PC-9 (cell line): Measurements from ENCODE around the gene KMT5C. TPM values are rescaled to one million over a fixed set of nuclear protein-coding genes. Genes with fewer than 3 reads are reported as not detected.
A peak's percentile ranks its signal among the peaks of the same experiment; 100 is the strongest.

Experiments
- Bru-seq: library from RNA; stranded (reverse); fragments of 400-500 nt; gene quantifications from one replicate; lab custom pipeline; 2021; lab: Mats Ljungman, UMichigan
- BruChase-seq, 2 experiments: library from RNA; stranded (reverse); fragments of 400-500 nt; gene quantifications; one replicate each; lab custom pipeline; 2021; lab: Mats Ljungman, UMichigan
- BruUV-seq: library from RNA; stranded (reverse); fragments of 400-500 nt; replicated peaks from 2 replicates; lab custom pipeline; 2021; lab: Mats Ljungman, UMichigan
- CTCF ChIA-PET: fragments of 300-600 bp; sonication (Branson Sonifier 250); formaldehyde crosslinking; loops from one replicate; lab custom pipeline; 2022; ENCODE audit warnings: antibody characterized with exemption; lab: Charles Lee
- POLR2A ChIA-PET: fragments of 300-600 bp; sonication (Branson Sonifier 250); formaldehyde crosslinking; loops from one replicate; lab custom pipeline; 2022; ENCODE audit warnings: antibody characterized with exemption; ENCODE audit not compliant: unreplicated experiment; lab: Charles Lee
- DNase-seq, 2 experiments: peaks; one replicate each; pipeline versions ENCODE4 v3.0.0 to v3.0.0-alpha.2; 2015 to 2022; ENCODE audit warnings: mixed read lengths in 1 of 2
- H2AFZ ChIP-seq: fragments of 200-600 bp; sonication (generic); 2 replicates; pipeline ENCODE4 v1.8.1; 2017; ENCODE audit warnings: antibody characterized with exemption
- H3F3A ChIP-seq: fragments of 200-600 bp; sonication (generic); 2 replicates; pipeline ENCODE4 v1.8.1; 2017; ENCODE audit warnings: antibody characterized with exemption, mild to moderate bottlenecking, low read depth; ENCODE audit not compliant: insufficient read depth
- H3K27ac ChIP-seq: fragments of 200-600 bp; sonication (generic); 2 replicates; pipeline ENCODE4 v1.6.1; 2016; ENCODE audit warnings: mixed run types
- H3K27me3 ChIP-seq: fragments of 200-600 bp; sonication (generic); 2 replicates; pipeline ENCODE4 v1.6.1; 2016; ENCODE audit warnings: low read depth, mixed run types; ENCODE audit not compliant: insufficient read depth
- H3K36me3 ChIP-seq: fragments of 200-600 bp; sonication (generic); 2 replicates; pipeline ENCODE4 v1.6.1; 2016; ENCODE audit warnings: low read depth, mixed run types
- H3K4me1 ChIP-seq: fragments of 200-600 bp; sonication (generic); replicated peaks from 2 replicates; pipeline ENCODE4 v1.6.1; 2016; ENCODE audit warnings: mixed run types; ENCODE audit not compliant: insufficient read depth
- H3K4me2 ChIP-seq: fragments of 200-600 bp; sonication (generic); 2 replicates; pipeline ENCODE4 v1.6.1; 2017; ENCODE audit warnings: mixed run types
- H3K4me3 ChIP-seq: fragments of 200-600 bp; sonication (generic); 2 replicates; pipeline ENCODE4 v1.6.1; 2016; ENCODE audit warnings: mixed run types
- H3K79me2 ChIP-seq: fragments of 200-600 bp; sonication (generic); 2 replicates; pipeline ENCODE4 v1.6.1; 2017; ENCODE audit warnings: low read depth, mixed run types
- H3K9me2 ChIP-seq: fragments of 200-600 bp; sonication (generic); 2 replicates; pipeline ENCODE4 v1.8.1; 2017; ENCODE audit warnings: mild to moderate bottlenecking; ENCODE audit not compliant: insufficient read depth
- H3K9me3 ChIP-seq: fragments of 200-600 bp; sonication (generic); 2 replicates; pipeline ENCODE4 v1.8.1; 2016; ENCODE audit warnings: low read depth; ENCODE audit not compliant: insufficient read depth
- H4K20me1 ChIP-seq: fragments of 200-600 bp; sonication (generic); 2 replicates; pipeline ENCODE4 v1.8.1; 2017; ENCODE audit not compliant: insufficient read depth
- CTCF ChIP-seq: fragments of 200-600 bp; sonication (generic); conservative IDR thresholded peaks from 2 replicates; pipeline ENCODE4 v1.6.1; 2017; ENCODE audit warnings: mixed run types, antibody characterized with exemption, mild to moderate bottlenecking, moderate library complexity
- EZH2 ChIP-seq: fragments of 200-600 bp; sonication (generic); IDR thresholded peaks from 2 replicates; pipeline ENCODE4 v1.8.0; 2017; ENCODE audit warnings: antibody characterized with exemption, low read depth
- intact Hi-C: fragments of 100-400 bp; cut with micrococcal nuclease; formaldehyde crosslinking; loops from one replicate; pipeline ENCODE4 v1.10.0; 2022; ENCODE audit not compliant: unreplicated experiment
- long read RNA-seq: library from polyadenylated mRNA; stranded (forward); transcript quantifications from one replicate; pipeline ENCODE4 v2.0.0, GENCODE V29; 2022
- total RNA-seq: library from RNA; stranded (reverse); gene quantifications from 2 replicates; pipeline ENCODE4 v1.2.3, GENCODE V29; 2021

The KMT5C gene
- total RNA-seq, result 71.6 and 80.7 TPM in 2 replicates
- Bru-seq, nascent RNA, result percentile 69 among the genes with signal in this experiment
- BruChase-seq, experiment 1, labeled RNA remaining after a 2-hour chase, result percentile 85 among the genes with signal in this experiment
- BruChase-seq, experiment 2, labeled RNA remaining after a 6-hour chase, result percentile 83 among the genes with signal in this experiment
- long read RNA-seq, transcript KMT5C-203 (8 exons, 2,077 nt), result major isoform, 6 of 23 reads
- long read RNA-seq, transcript KMT5C-201 (9 exons, 2,308 nt), result minor isoform, 5 of 23 reads
- long read RNA-seq, partial matches to known transcripts, result 2 of 23 reads
- long read RNA-seq, other reads (novel, unspliced or antisense), result 9 of 23 reads

DNA sequence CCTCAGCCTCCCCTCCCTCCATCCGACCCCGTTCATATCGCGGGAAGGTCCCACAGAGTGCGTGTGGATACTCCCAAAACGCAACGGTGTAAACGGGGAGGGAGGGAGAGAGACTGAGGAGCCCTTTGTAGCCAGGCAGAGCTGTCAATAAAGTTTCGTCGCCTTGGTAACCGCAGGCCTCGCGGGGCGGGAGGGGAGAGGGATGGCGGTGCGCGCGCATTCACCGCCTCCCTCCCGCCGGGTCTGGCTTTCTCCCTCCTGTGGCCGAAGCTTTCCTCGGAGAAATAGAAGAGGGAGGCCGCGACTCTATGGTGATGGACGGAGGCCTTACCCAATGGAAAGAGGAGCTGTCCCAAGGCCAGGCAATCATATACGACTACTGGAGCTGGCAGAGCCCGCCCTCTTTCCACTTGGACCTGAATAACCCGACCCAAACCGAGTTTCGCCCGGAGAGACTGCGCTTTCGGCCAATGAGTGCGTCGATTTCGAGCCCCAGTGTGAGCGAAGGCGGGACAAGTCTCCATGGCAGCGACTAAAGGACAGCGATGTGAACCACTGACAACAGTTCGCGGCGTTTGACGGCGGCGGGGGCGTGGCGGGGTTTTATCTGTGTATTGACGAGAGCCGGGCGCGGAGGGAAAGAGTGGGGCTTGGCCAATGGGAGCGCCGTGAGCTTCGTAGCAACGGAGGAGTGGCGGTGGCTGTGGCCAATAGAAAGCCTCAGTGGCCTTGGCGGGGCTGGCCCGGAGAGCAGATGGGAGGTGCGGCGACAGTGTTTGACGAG is at the start of gene KMT5C:
KMT5C (plus strand) TSS at position 772 of the 784 bp plus-strand sequence. CDS start 2,061 bp downstream, outside the sequence.
- Histone ChIP-seq H3K27ac (peak within 1 kb of the TSS; percentile 97), H3K4me3 (peak within 1 kb of the TSS; percentile 86), H3K9me2 (no peaks in the 10 kb centered on the region), H3K4me1 (peaks cover 14% of the 10 kb centered on the region), H3K9me3 (no peaks in the 10 kb centered on the region), H3F3A (peaks cover 19% of the 10 kb centered on the region; the same call in 1 of the 2 replicates), H3K36me3 (0 out of 2 replicates have a peak, but pooled peaks cover 5% of the 10 kb centered on the region), H3K27me3 (no peaks in the 10 kb centered on the region), H3K4me2 (peak within 1 kb of the TSS; percentile 99), H4K20me1 (peaks cover 11% of the 10 kb centered on the region), H2AFZ (peak within 1 kb of the TSS; percentile 77), H3K79me2 (peaks cover 22% of the 10 kb centered on the region)
- CTCF ChIA-PET, result interaction anchor here (0.6 to 2.4 kb wide), 9 partner anchors 11 to 352 kb away, joined by 3 to 12 read pairs (median 3); partner anchors contain the start of genes HSPBP1 and TMEM238
- POLR2A ChIA-PET, result interaction anchor here (0.5 to 1.8 kb wide), 20 partner anchors 12 to 1472 kb away, joined by 3 to 58 read pairs (median 4); partner anchors contain the start of genes HSPBP1, MYADM, TMEM238 and UBE2S
- DNase-seq, result peak; percentile 100
- intact Hi-C loops, result loop anchor here (1.0 to 2.0 kb wide), 8 partner anchors 13 to 876 kb away; partner anchors contain the start of genes DNAAF3, LENG9, PPP1R12C and RPL28
- BruUV-seq, result no TSS peak
- no peak for TF ChIP-seq EZH2
- TF ChIP-seq CTCF, result no peak

DNA sequence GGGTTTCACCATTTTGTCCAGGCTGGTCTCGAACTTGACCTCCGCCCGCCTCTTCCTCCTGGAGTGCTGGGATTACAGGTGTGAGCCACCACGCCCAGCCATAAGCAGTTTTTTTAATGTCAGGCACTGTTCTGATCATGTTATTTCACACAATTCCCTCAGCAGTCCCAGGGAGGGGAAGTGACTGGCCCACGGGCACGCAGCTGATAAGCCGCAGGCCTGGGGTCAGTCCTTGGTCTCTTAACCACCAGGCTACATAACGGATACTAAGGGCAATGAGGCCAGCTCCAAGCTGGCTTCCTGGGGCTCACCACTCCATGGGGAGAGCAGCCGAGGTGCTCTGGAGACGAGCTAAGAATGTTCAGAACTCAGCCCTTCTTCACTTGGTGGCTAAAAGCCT is 42.4 kb upstream of the KMT5C start:
- no peak overlapping the region for H3K4me3 ChIP-seq
- H3F3A ChIP-seq, result peaks cover 4% of the 10 kb centered on the region
- TF ChIP-seq EZH2 (no peak), CTCF (no peak)
- no peak overlapping the region for H3K27ac ChIP-seq
- H3K9me3 ChIP-seq, result no peaks in the 10 kb centered on the region
- 0 out of 2 replicates have a peak, but pooled peaks cover 3% of the 10 kb centered on the region for H3K4me1 ChIP-seq
- no peak overlapping the region for H2AFZ ChIP-seq
- BruUV-seq, result no TSS peak
- no peaks in the 10 kb centered on the region for H3K36me3 ChIP-seq
- no peak for DNase-seq
- H4K20me1 ChIP-seq, result no peaks in the 10 kb centered on the region
- H3K79me2 ChIP-seq, result no peaks in the 10 kb centered on the region
- ChIA-PET CTCF (no interaction called here), POLR2A (no interaction called here)
- no peaks in the 10 kb centered on the region for H3K27me3 ChIP-seq
- no peaks in the 10 kb centered on the region for H3K9me2 ChIP-seq
- H3K4me2 ChIP-seq, result no peak overlapping the region
- intact Hi-C loops, result no loop called here

GRCh38 chr19:55299991-55300390 is 39.7 kb upstream of the KMT5C start:
- intact Hi-C loops, result no loop called here
- peaks cover 10% of the 10 kb centered on the region; the same call in 1 of the 2 replicates for H3F3A ChIP-seq
- H3K4me3 ChIP-seq, result no peak overlapping the region
- TF ChIP-seq EZH2 (no peak), CTCF (no peak)
- CTCF ChIA-PET, result no interaction called here
- DNase-seq, result no peak
- H3K79me2 ChIP-seq, result no peaks in the 10 kb centered on the region
- no peak overlapping the region for H3K4me2 ChIP-seq
- no peaks in the 10 kb centered on the region for H3K9me2 ChIP-seq
- H3K4me1 ChIP-seq, result 0 out of 2 replicates have a peak, but pooled peaks cover 4% of the 10 kb centered on the region
- no peaks in the 10 kb centered on the region for H3K9me3 ChIP-seq
- H3K27me3 ChIP-seq, result no peaks in the 10 kb centered on the region
- H4K20me1 ChIP-seq, result no peaks in the 10 kb centered on the region
- H3K36me3 ChIP-seq, result no peaks in the 10 kb centered on the region
- POLR2A ChIA-PET, result no interaction called here
- no peak overlapping the region for H3K27ac ChIP-seq
- BruUV-seq, result no TSS peak
- no peak overlapping the region for H2AFZ ChIP-seq
